Testis (tissue), 3 donors: ENCODE data around the gene XRCC4. TPM values are rescaled to one million over a fixed set of nuclear protein-coding genes. Genes with fewer than 3 reads are reported as not detected.

Source experiments
- DNase-seq: peaks from one replicate; pipeline ENCODE4 v3.0.0-alpha.2; 2019
- H3K27ac ChIP-seq, 2 donors: fragments of 200-600 bp; sonication (generic); one replicate each; pipeline ENCODE4 v1.5.1; 2019
- H3K27me3 ChIP-seq: fragments of 200-600 bp; sonication (generic); one replicate; pipeline ENCODE4 v1.5.1; 2019
- H3K36me3 ChIP-seq: fragments of 200-600 bp; sonication (generic); one replicate; pipeline ENCODE4 v1.5.1; 2017; ENCODE audit warnings: low read depth; ENCODE audit errors: missing control alignments
- H3K4me1 ChIP-seq: fragments of 200-600 bp; sonication (generic); one replicate; pipeline ENCODE4 v1.5.1; 2019
- H3K4me3 ChIP-seq, 2 donors: fragments of 200-600 bp; sonication (generic); one replicate each; pipeline ENCODE4 v1.5.1; 2017 to 2019
- H3K9me3 ChIP-seq: fragments of 200-600 bp; sonication (generic); one replicate; pipeline ENCODE4 v1.5.1; 2017
- POLR2A ChIP-seq: fragments of 450-650 bp; IDR thresholded peaks from one replicate; pipeline ENCODE4 v1.6.1; 2017; ENCODE audit warnings: antibody characterized with exemption, mild to moderate bottlenecking, moderate library complexity
- WGBS, 2 donors: methylation state at CpG; one replicate each; pipeline ENCODE4 v1.1.5; 2018; 5-methylcytosine and 5-hydroxymethylcytosine counted together
- intact Hi-C: fragments of 100-400 bp; cut with DNase I; formaldehyde crosslinking; loops from one replicate; pipeline ENCODE4 v1.15.1; 2023; ENCODE audit warnings: low total_unique reads
- polyA plus RNA-seq: library from polyadenylated mRNA; stranded (reverse); fragments of 350-450 nt; fragmentation: Illumina TruSeq; extraction: RNeasy Lipid Tissue Mini Kit (QIAGEN cat#74804); gene quantifications from one replicate; pipeline ENCODE4 v1.2.3, GENCODE V29; 2014; ENCODE audit warnings: low read depth, low replicate concordance; ENCODE audit not compliant: insufficient read depth
- total RNA-seq, 2 donors: library from RNA; depleted of rRNA; stranded (reverse); fragments of >200 nt; gene quantifications; one replicate each; pipeline ENCODE4 v1.2.3, GENCODE V29; 2016
- TF ChIP-seq, protein P1 (sequence below), 3 experiments: fragments of 450-650 bp in 2 of 3; fragments of 200-600 bp in 1 of 3; sonication (generic) in 1 of 3; IDR thresholded peaks; one replicate each; pipeline ENCODE4 v1.5.1; 2016 to 2019; ENCODE audit warnings: antibody characterized with exemption in 3 of 3, mild to moderate bottlenecking in 2 of 3, moderate library complexity in 1 of 3

XRCC4 gene
- total and polyA plus RNA-seq, 3 donors from 2014 or later, result 14.2 to 23.3 (median 17.1) TPM

DNA sequence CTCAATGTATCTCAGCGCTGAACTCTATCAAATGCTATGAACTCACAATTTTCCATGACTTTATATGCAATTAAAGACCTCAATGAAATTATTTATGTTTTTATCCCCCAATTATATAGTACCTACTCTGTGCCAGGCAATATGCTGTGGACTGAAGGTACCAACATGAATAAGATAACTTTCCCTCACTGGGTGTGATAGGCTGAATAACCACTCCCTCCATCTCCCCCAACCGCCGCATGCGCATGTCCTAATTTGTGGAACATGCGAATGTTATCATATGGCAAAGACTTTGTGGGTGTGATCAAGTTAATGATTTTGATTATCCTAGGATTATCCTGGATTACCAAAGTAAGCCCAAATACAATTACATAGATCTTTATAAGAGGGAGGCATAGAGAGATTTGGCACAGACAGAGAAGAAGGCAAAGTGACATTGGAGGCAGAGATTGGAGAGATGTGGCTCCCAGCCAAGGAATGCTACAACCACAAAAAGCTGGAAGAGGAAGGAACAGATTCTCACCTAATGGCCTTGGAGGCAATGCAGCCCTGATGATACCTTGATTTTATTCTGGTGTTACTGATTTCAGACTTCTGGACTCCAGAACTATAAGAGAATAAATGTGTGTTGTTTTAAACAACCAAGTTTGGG, 245.1 kb downstream of the XRCC4 start:
- Histone ChIP-seq H3K4me3 (no peak overlapping the region), H3K36me3 (no peaks in the 10 kb centered on the region), H3K4me1 (no peaks in the 10 kb centered on the region), H3K27ac (no peak overlapping the region), H3K9me3 (no peaks in the 10 kb centered on the region), H3K27me3 (no peaks in the 10 kb centered on the region)
- no peak for DNase-seq
- 92 to 97% methylated on average over 5 of the region's 5 CpGs for WGBS, 2 donors
- TF ChIP-seq POLR2A, result no peak
- TF ChIP-seq, protein P1, sequence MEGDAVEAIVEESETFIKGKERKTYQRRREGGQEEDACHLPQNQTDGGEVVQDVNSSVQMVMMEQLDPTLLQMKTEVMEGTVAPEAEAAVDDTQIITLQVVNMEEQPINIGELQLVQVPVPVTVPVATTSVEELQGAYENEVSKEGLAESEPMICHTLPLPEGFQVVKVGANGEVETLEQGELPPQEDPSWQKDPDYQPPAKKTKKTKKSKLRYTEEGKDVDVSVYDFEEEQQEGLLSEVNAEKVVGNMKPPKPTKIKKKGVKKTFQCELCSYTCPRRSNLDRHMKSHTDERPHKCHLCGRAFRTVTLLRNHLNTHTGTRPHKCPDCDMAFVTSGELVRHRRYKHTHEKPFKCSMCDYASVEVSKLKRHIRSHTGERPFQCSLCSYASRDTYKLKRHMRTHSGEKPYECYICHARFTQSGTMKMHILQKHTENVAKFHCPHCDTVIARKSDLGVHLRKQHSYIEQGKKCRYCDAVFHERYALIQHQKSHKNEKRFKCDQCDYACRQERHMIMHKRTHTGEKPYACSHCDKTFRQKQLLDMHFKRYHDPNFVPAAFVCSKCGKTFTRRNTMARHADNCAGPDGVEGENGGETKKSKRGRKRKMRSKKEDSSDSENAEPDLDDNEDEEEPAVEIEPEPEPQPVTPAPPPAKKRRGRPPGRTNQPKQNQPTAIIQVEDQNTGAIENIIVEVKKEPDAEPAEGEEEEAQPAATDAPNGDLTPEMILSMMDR (IDR thresholded peaks at IDR 0.05), result no peak
- intact Hi-C loops, result no loop called here

DNA sequence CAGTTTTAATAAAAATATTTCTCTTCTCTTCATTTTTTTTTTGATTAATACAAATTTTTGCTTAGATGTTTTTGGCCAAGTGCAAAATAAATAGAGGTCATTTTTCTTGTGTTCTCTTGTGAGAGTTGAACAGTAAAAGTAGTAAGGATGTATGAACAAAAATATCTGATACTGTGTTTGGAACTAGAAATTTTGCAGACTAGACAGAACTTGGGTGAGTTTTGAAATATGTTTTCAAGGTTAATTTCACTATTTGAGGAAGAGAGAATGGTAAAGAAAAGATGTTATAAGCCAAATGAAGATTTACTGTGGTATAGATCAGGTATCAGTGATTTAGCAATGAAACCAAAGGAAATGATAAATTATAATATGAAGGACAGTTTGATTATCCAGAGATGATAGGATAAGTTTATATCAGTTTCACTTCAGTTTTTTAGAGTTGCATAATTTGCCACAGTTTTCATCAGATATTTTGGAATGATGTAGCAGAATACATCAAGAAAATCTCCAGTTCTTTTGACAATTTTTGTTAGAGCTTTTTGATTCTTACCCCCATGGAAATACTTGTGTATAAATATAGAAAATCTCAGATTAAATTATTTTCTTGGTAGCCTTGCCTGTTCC, 246.3 kb downstream of the XRCC4 start:
- no peaks in the 10 kb centered on the region for H3K9me3 ChIP-seq
- TF ChIP-seq, protein P1 (IDR thresholded peaks at IDR 0.05), result no peak
- TF ChIP-seq POLR2A, result no peak
- intact Hi-C loops, result no loop called here

DNA sequence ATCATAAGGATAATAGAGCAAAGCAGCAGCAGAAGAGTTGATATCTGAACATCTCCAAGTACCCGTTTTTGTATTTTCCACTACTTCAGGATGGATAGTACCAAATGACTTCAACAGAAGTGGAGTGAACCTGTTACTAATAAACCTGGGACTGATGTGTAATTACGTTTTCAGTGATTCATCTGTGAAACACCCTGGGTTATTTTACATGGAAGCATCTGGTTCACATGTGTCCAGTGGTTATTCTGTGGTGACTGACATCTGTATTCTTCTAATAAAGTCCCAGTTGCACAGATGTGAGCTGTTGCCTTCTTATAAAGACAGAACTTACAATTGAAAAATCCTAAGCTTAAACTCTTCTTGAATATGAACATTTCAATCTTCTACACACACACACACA, 254.5 kb downstream of the XRCC4 start:
- intact Hi-C loops, result no loop called here
- no peak overlapping the region for H3K27ac ChIP-seq
- 80 to 81% methylated on average over 2 of the region's 2 CpGs for WGBS, 2 donors
- no peaks in the 10 kb centered on the region for H3K27me3 ChIP-seq
- H3K9me3 ChIP-seq, result no peaks in the 10 kb centered on the region
- DNase-seq, result no peak
- H3K4me1 ChIP-seq, result no peaks in the 10 kb centered on the region
- H3K4me3 ChIP-seq, result no peak overlapping the region
- no peaks in the 10 kb centered on the region for H3K36me3 ChIP-seq
- TF ChIP-seq, protein P1 (IDR thresholded peaks at IDR 0.05), result no peak
- no peak for TF ChIP-seq POLR2A

More for the DNA sequence above, 246.3 kb downstream of the XRCC4 start:
- no peaks in the 10 kb centered on the region for H3K36me3 ChIP-seq
- H3K27me3 ChIP-seq, result no peaks in the 10 kb centered on the region
- no peaks in the 10 kb centered on the region for H3K4me1 ChIP-seq
- no peak for DNase-seq
- no peak overlapping the region for H3K27ac ChIP-seq
- no peak overlapping the region for H3K4me3 ChIP-seq

DNA sequence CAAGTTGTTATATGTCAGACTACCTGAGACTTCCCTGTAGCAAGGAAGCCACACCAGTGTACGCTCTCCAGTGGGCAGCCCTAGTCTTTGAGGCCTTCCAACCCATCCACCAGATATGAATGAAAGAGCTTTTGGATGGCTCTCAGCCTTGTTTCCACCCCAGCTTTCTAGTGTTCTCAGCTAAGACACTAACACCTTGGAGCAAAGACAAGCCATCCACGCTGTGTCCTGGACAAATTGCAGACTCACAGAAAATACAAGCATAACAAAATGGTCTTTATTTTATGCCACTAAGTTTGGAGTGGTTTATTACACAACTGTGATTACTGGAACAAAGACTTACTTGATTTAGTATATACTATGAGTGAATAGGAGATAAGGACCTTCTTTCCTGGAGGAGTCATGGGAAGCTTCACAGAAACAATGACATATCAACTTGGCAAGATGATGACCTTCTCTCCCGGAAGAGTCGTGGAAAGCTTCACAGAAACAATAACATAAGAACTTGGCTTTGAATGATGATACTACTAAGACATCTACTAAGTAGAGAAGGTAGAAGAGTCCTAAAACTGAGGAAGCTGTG, 260.2 kb downstream of the XRCC4 start:
- 73% methylated on average over 4 of the region's 4 CpGs for WGBS, 2 donors
- TF ChIP-seq POLR2A, result no peak
- TF ChIP-seq, protein P1 (IDR thresholded peaks at IDR 0.05), result no peak
- no peaks in the 10 kb centered on the region for H3K36me3 ChIP-seq
- intact Hi-C loops, result no loop called here
- peaks cover 6% of the 10 kb centered on the region for H3K4me1 ChIP-seq
- no peak for DNase-seq
- H3K27ac ChIP-seq, result no peak overlapping the region
- no peaks in the 10 kb centered on the region for H3K27me3 ChIP-seq
- no peaks in the 10 kb centered on the region for H3K9me3 ChIP-seq
- H3K4me3 ChIP-seq, result no peak overlapping the region
